ENCODE data around the gene RNF167. TPM values are rescaled to one million over a fixed set of nuclear protein-coding genes. Genes with fewer than 3 reads are reported as not detected.

Gene RNF167
- total and polyA plus RNA-seq, 2 of the 13 experiments (the other 11 are each of a cell fraction or from before 2014, with no cell fraction given) = 44.1 to 45.4 TPM

DNA sequence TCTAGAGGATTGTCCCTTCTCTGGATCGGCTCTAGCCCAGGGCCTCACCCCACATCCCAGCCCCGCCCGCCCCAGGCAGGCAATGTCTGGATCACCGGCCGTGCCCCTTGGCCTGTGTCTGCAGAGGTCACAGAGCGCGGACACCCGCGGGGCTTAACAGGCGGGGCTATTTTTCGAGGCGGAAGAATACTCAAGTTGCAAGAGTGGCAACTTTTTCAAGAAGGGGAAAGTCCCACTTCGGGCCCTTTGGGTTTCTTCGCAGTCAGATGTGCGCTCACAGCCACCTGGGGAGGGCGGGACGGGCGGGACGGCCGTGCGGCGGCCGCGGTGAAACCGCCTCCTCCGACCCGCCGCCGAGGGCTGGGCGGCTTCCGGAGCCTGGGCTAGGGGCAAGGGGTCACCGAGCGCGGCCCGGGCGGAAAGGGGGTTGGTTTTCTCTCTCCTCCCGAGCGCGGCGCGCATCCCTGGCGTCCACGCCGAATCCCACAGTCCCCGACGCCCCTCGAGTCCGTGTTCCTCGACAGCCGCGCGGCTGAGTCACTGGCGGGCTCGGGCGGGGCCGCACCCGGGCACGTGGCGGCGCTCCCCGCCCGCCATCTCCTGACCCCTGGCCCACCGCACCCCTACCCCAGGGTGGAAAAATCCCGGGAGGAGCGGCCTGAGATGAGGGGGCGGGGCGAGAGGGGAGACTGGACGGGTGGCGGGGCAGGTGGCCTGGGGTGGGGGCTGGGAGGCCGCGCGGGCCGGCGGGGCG lies 9.4 kb downstream of the RNF167 start (continued):
- no peak for TF ChIP-seq HCFC1 (IDR thresholded peaks at IDR 0.05; ENCODE audit: low read depth, low read length)
- TF ChIP-seq ZNF790 (CRISPR knock-in tag; IDR thresholded peaks at IDR 0.05; ENCODE audit: borderline replicate concordance) = peak; percentile 11; the same call in 1 of the 2 replicates
- TF ChIP-seq ZBTB34 (CRISPR knock-in tag; IDR thresholded peaks at IDR 0.05) = no peak
- TF ChIP-seq ZNF564 (CRISPR knock-in tag; IDR thresholded peaks at IDR 0.05) = peak; percentile 88
- peak; percentile 71; the same call in 1 of the 2 replicates for TF ChIP-seq ATF3 (CRISPR knock-in tag; IDR thresholded peaks at IDR 0.05)
- TF ChIP-seq ZNF256 (CRISPR knock-in tag; conservative IDR thresholded peaks at IDR 0.05) = no peak
- TF ChIP-seq, protein P1, sequence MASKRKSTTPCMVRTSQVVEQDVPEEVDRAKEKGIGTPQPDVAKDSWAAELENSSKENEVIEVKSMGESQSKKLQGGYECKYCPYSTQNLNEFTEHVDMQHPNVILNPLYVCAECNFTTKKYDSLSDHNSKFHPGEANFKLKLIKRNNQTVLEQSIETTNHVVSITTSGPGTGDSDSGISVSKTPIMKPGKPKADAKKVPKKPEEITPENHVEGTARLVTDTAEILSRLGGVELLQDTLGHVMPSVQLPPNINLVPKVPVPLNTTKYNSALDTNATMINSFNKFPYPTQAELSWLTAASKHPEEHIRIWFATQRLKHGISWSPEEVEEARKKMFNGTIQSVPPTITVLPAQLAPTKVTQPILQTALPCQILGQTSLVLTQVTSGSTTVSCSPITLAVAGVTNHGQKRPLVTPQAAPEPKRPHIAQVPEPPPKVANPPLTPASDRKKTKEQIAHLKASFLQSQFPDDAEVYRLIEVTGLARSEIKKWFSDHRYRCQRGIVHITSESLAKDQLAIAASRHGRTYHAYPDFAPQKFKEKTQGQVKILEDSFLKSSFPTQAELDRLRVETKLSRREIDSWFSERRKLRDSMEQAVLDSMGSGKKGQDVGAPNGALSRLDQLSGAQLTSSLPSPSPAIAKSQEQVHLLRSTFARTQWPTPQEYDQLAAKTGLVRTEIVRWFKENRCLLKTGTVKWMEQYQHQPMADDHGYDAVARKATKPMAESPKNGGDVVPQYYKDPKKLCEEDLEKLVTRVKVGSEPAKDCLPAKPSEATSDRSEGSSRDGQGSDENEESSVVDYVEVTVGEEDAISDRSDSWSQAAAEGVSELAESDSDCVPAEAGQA (IDR thresholded peaks at IDR 0.05; ENCODE audit: low read depth) = no peak
- TF ChIP-seq, protein P1 (CRISPR knock-in tag; IDR thresholded peaks at IDR 0.05; ENCODE audit: borderline replicate concordance) = no peak
- TF ChIP-seq RERE (CRISPR knock-in tag; IDR thresholded peaks at IDR 0.05; ENCODE audit: low read depth) = no peak
- TF ChIP-seq JUND (CRISPR knock-in tag; IDR thresholded peaks at IDR 0.05) = peak; percentile 58
- no peak for TF ChIP-seq DPF2 (CRISPR knock-in tag; IDR thresholded peaks at IDR 0.05; ENCODE audit: borderline replicate concordance, low read depth)
- TF ChIP-seq FOSL2 (CRISPR knock-in tag; IDR thresholded peaks at IDR 0.05) = peak; percentile 83
- TF ChIP-seq, protein P2, sequence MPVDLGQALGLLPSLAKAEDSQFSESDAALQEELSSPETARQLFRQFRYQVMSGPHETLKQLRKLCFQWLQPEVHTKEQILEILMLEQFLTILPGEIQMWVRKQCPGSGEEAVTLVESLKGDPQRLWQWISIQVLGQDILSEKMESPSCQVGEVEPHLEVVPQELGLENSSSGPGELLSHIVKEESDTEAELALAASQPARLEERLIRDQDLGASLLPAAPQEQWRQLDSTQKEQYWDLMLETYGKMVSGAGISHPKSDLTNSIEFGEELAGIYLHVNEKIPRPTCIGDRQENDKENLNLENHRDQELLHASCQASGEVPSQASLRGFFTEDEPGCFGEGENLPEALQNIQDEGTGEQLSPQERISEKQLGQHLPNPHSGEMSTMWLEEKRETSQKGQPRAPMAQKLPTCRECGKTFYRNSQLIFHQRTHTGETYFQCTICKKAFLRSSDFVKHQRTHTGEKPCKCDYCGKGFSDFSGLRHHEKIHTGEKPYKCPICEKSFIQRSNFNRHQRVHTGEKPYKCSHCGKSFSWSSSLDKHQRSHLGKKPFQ (CRISPR knock-in tag; IDR thresholded peaks at IDR 0.05; ENCODE audit: insufficient replicate concordance) = no peak
- no peak for TF ChIP-seq TRIM24 (CRISPR knock-in tag; IDR thresholded peaks at IDR 0.05)

Data from HepG2 (cell line).